ENCODE data around the gene ME2. TPM values are rescaled to one million over a fixed set of nuclear protein-coding genes. Genes with fewer than 3 reads are reported as not detected.

ME2 gene
- total and polyA plus RNA-seq, 2 of the 8 experiments (the other 6 are each of a cell fraction or from before 2014, with no cell fraction given): 54.7 to 66.9 TPM

- H3K56ac ChIP-seq (replicated peaks; ENCODE audit: insufficient read length, low read depth, low read length): no peak overlapping the region
- no peaks in the 10 kb centered on the region for H3K9me3 ChIP-seq (ENCODE audit: insufficient read depth in 2 of 2, low read depth in 1 of 2, low read length in 1 of 2)
- H2BK20ac ChIP-seq (ENCODE audit: low read length): no peak overlapping the region
- no peak overlapping the region for H3K23ac ChIP-seq (ENCODE audit: insufficient read length)
- H3K79me2 ChIP-seq (ENCODE audit: control insufficient read depth in 1 of 2, insufficient read depth in 2 of 2, low read length in 2 of 2): no peaks in the 10 kb centered on the region
- no peak overlapping the region for H4K5ac ChIP-seq (ENCODE audit: insufficient read length, low read depth, low read length)
- no peak overlapping the region for H3K4me2 ChIP-seq (ENCODE audit: insufficient read depth in 1 of 2, low read depth in 2 of 2, low read length in 2 of 2)
- H3K9ac ChIP-seq (replicated peaks in 1 of 4; ENCODE audit: extremely low read depth in 1 of 4, low read depth in 3 of 4, low read length in 3 of 4): no peak overlapping the region
- POLR2A ChIA-PET (ENCODE audit: partially characterized antibody): no interaction called here
- H3K36me3 ChIP-seq (ENCODE audit: control insufficient read depth in 2 of 4, insufficient read depth in 4 of 4, low read length in 3 of 4): peaks cover 0 to 10% (median 1%) of the 10 kb centered on the region in 4 experiments; a peak in 3 of 8 replicates
- no peak overlapping the region for H4K91ac ChIP-seq (replicated peaks; ENCODE audit: insufficient read length, low read length)
- no peak overlapping the region for H3K4ac ChIP-seq (replicated peaks; ENCODE audit: insufficient read length, low read depth, low read length)
- no peak overlapping the region for H2BK12ac ChIP-seq (ENCODE audit: low read depth, low read length)
- no peak overlapping the region for H4K8ac ChIP-seq (ENCODE audit: extremely low read depth, insufficient read depth, low read length)
- no peaks in the 10 kb centered on the region for H3K23me2 ChIP-seq (ENCODE audit: low read depth, low read length)
- no peak overlapping the region for H2AFZ ChIP-seq (ENCODE audit: low read length)
- H3K18ac ChIP-seq (ENCODE audit: extremely low read depth, low read length): no peak overlapping the region
- DNase-seq (ENCODE audit: low read depth in 1 of 2, low spot score in 2 of 2) (no peak), FAIRE-seq (no peak)
- no peak overlapping the region for H3K4me3 ChIP-seq (ENCODE audit: extremely low read depth in 1 of 4, insufficient read depth in 2 of 4, low read depth in 3 of 4, low read length in 4 of 4)
- no peak overlapping the region for H2BK5ac ChIP-seq (ENCODE audit: low read depth, low read length)
- H3K4me1 ChIP-seq (replicated peaks in 1 of 4; ENCODE audit: control insufficient read depth in 3 of 4, insufficient read depth in 4 of 4, low read length in 3 of 4): no peaks in the 10 kb centered on the region
- WGBS, 2 experiments (ENCODE audit: extremely low coverage in 1 of 2, insufficient coverage in 1 of 2, insufficient read length in 1 of 2, insufficient replicate concordance in 2 of 2, low coverage in 1 of 2, low lambda C conversion rate in 2 of 2, missing lambda C conversion rate in 1 of 2): 93% methylated on average over 5 of the region's 5 CpGs; no CpG with 5 or more reads in 1 of the 2 experiments
- H3K27me3 ChIP-seq (replicated peaks in 1 of 4; ENCODE audit: control insufficient read depth in 3 of 4, extremely low read depth in 1 of 4, insufficient read depth in 3 of 4, low read length in 3 of 4): no peaks in the 10 kb centered on the region
- no peak overlapping the region for H2BK120ac ChIP-seq (replicated peaks; ENCODE audit: low read depth, low read length)
- no peak for TF ChIP-seq RAD21 (IDR thresholded peaks at IDR 0.05 in 1 of 2, conservative IDR thresholded peaks at IDR 0.05 in 1 of 2; ENCODE audit: low read depth in 2 of 2, low read length in 2 of 2)
- TF ChIP-seq SIX5 (IDR thresholded peaks at IDR 0.05; ENCODE audit: low read depth, low read length): no peak
- no peak for TF ChIP-seq RXRA (IDR thresholded peaks at IDR 0.05; ENCODE audit: insufficient read depth, low read depth, low read length)
- no peak for TF ChIP-seq CHD1 (IDR thresholded peaks at IDR 0.05; ENCODE audit: low read depth, low read length)
- TF ChIP-seq NRF1 (IDR thresholded peaks at IDR 0.05; ENCODE audit: low read depth, low read length): no peak
- TF ChIP-seq EP300 (IDR thresholded peaks at IDR 0.05; ENCODE audit: borderline replicate concordance in 1 of 2, low read depth in 2 of 2, low read length in 2 of 2): no peak
- TF ChIP-seq RFX5 (IDR thresholded peaks at IDR 0.05; ENCODE audit: borderline replicate concordance, low read depth, low read length): no peak
- no peak for TF ChIP-seq EZH2 (IDR thresholded peaks at IDR 0.05; ENCODE audit: low read depth, low read length, severe bottlenecking)
- no peak for TF ChIP-seq TAF7 (optimal IDR thresholded peaks at IDR 0.05; ENCODE audit: borderline replicate concordance, low read depth, low read length)
- H2AK5ac ChIP-seq (ENCODE audit: low read depth, low read length): no peak overlapping the region
- H2BK15ac ChIP-seq (ENCODE audit: low read length): no peak overlapping the region
- no peaks in the 10 kb centered on the region for H4K20me1 ChIP-seq (replicated peaks in 1 of 2; ENCODE audit: control insufficient read depth in 1 of 2, insufficient read depth in 2 of 2, low read length in 2 of 2)
- no peak overlapping the region for H3K14ac ChIP-seq (ENCODE audit: insufficient read length)
- H3K79me1 ChIP-seq (ENCODE audit: low read depth, low read length): no peaks in the 10 kb centered on the region
- no peak overlapping the region for H3K27ac ChIP-seq (ENCODE audit: low read depth, low read length)
- CTCF ChIA-PET (ENCODE audit: partially characterized antibody): interaction anchor here (0.6 kb wide), 3 partner anchors 32 to 1454 kb away, joined by 3 to 4 read pairs (median 4); no protein-coding TSS in a partner anchor
Observed at GRCh38 chr18:50933684-50934083, 54.8 kb downstream of the ME2 start.

All from H1 (cell line).